Activated T-cell treated with anti-CD3 and anti-CD28 coated beads, Interleukin-2, amount 50 U/mL, for 1 hour (primary cell): Measurements from ENCODE around the gene CCDC110.
"Not testable (repeated sequence)": the region's sequence is repeated elsewhere in the genome, so short reads cannot be mapped to it uniquely, and the experiment has no call there.

Source experiments
- DNase-seq: peaks from one replicate; pipeline ENCODE4 v3.0.0-alpha.2; 2020

Gene CCDC110

GRCh38 chr4:185471235-185472102 is at the start of gene CCDC110:
Gene CCDC110 (minus strand): TSS chr4:185471733. CDS start chr4:185471683, 50 bp downstream.
- peak; percentile 91 for DNase-seq

DNA sequence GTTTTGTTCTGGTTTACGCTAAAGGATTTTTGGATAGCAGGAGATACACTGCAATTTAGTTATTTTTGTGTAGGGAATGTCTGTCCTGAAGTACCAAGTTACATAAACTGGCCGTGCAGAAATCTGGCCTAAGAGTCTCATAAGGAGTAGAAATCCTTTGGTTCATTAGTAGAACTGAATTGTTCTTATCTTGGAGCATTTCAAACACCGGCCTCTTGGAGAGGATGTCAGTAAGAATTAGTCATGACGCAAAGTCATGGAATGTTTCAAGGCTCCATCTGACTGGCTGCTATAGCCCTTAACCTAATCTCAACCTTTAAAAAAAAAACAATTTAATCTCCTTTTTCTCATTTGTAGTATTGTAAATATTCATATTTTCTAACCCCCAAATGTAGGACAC is 48.6 kb upstream of the CCDC110 start:
- DNase-seq, result no peak

GRCh38 chr4:185518494-185518893 is 47.0 kb upstream of the CCDC110 start:
- no peak for DNase-seq

GRCh38 chr4:185518069-185518468 is 46.5 kb upstream of the CCDC110 start:
- DNase-seq, result no peak

DNA sequence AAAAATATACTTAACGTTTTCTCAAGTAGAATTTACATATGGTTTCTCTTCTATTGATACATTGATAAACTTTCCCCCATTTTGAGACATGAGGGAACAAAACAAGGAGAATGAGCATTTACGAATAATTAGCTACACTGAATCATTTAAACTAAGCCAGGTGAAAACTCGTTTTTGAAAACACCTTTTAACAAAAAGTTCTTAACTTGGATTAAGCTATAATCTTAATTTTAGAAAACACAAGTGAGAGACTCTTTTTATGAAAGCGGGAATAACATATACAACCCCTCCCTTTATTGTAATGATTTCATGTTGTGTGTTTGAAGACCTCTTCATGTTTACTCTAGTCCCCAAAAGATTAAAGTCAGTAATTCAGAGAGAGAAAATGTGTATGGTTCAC is 43.7 kb upstream of the CCDC110 start:
- DNase-seq, result no peak

- no peak for DNase-seq
Observed at GRCh38 chr4:185514182-185514697, 42.7 kb upstream of the CCDC110 start.

- DNase-seq, result no peak
Observed at GRCh38 chr4:185513489-185514181, 42.1 kb upstream of the CCDC110 start.

GRCh38 chr4:185512516-185512915 is 41.0 kb upstream of the CCDC110 start:
- no peak for DNase-seq

DNA sequence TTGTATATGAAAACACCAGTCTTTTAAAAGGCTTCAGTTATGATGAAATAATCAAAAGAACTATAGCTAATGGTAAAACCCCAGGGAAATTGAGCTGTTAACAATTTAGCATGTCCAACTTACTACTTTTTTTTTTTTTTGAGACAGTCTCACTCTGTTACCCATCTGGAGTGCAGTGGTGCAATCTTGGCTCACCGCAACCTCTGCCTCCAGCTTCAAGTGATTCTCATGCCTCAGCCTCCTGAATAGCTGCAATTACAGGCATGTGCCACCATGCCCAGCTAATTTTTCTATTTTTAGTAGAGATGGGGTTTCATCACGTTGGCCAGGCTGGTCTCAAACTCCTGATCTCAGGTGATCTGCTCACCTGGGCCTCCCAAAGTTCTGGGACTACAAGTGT is 39.7 kb upstream of the CCDC110 start:
- not testable (repeated sequence) for DNase-seq

GRCh38 chr4:185510806-185511205 is 39.3 kb upstream of the CCDC110 start:
- no peak for DNase-seq

DNA sequence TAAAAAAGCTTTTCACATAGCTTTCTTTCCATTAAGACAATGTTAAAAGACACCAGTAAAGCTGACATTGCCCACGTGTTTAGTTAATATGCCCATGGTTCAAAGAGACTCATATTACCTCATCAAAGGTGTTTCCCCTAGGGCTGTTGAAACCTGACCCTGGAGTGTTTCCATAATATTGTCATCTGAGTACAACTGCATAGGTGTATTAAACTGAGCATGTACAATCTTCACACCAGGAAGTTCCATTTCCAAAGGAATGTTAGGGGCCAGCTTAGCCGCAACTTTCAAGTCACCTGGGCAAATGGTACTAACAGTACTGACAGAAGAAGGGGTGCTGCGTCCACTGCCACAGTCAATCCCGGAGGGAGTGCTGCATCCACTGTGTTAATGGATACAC is 36.6 kb upstream of the CCDC110 start:
- no peak for DNase-seq

GRCh38 chr4:185506422-185506821 is 34.9 kb upstream of the CCDC110 start:
- no peak for DNase-seq

- DNase-seq, result no peak
Observed at GRCh38 chr4:185504098-185505047, 32.8 kb upstream of the CCDC110 start.

DNA sequence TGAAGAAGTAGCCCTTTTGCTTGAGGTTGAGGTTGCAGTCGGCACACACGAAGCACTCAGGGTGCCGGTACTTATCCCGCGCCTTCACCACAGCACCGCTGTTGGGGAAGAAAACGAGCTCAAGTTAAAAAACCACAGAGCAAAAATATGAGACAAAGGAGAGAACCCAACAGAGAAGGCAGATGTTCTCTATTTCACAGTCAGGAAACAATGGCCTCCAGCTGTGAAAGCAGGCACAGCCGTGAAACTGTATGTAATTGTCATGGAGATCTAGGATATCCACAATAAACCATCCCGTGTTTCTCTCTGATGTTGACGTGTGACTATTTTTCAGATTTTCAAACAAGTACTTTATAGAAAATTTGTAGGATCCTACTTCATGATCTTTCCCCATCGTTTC is 30.9 kb upstream of the CCDC110 start:
- no peak for DNase-seq

GRCh38 chr4:185500576-185500975 is 29.0 kb upstream of the CCDC110 start:
- DNase-seq, result no peak

DNA sequence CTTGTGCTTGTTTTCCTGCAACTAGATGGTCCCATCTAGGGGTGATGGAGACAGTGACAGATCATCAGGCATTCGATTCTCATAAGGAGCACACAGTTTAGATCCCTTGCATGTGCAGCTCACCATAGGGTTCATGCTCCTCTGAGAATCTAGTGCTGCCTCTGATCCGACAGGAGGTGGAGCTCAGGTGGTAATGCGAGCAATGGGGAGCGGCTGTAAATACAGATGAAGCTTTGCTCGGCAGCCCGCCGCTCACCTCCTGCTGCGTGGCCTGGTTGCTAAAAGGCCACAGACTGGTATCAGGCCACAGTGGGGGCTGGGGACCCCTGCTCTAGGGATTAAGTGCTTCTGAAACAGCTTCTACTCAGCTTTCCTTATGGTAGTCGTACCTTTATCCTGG is 28.5 kb upstream of the CCDC110 start:
- DNase-seq, result no peak

GRCh38 chr4:185488650-185489049 is 17.1 kb upstream of the CCDC110 start:
- no peak for DNase-seq

- DNase-seq, result no peak
Observed at GRCh38 chr4:185481401-185481800, 9.9 kb upstream of the CCDC110 start.

- no peak for DNase-seq
Observed at GRCh38 chr4:185480016-185480732, 8.6 kb upstream of the CCDC110 start.

GRCh38 chr4:185479507-185479971 is 8.0 kb upstream of the CCDC110 start:
- DNase-seq, result no peak

- DNase-seq, result no peak
Observed at GRCh38 chr4:185473247-185473646, 1.7 kb upstream of the CCDC110 start.

DNA sequence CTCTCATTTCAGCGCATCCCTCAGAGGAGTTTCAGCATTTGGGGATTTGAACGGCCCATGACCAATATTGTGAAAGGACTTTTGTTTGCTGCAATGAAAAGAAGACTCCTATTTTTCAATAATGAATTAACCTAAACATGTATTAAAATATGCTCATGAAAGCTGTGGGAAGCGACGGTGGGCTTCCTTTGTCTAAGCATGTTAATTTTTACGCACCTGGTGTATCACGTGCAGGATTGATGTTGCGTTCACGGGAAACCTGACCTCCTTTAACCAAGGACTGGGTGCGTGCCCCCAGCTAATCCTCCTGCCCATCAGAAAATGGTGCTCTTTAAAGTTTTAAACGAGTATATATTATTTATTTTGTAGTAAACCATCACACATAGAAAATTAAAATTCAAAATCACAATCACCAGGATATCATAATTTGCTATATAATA is 590 bp upstream of the CCDC110 start:
- DNase-seq, result no peak
